Uterus (tissue), 2 donors: ENCODE results near the gene EME2.

ENCODE experiments used
- POLR2A ChIP-seq, 2 donors: fragments of 450-650 bp; IDR thresholded peaks; one replicate each; pipeline ENCODE4 v1.6.1; 2016; ENCODE audit warnings: antibody characterized with exemption in 2 of 2, mild to moderate bottlenecking in 1 of 2, moderate library complexity in 1 of 2
- TF ChIP-seq, protein P1 (sequence below), 4 experiments: fragments of 200-600 bp in 2 of 4; fragments of 450-650 bp in 2 of 4; sonication (generic) in 2 of 4; IDR thresholded peaks; one replicate each; pipeline ENCODE4 v1.5.1; 2016 to 2019; ENCODE audit warnings: antibody characterized with exemption in 4 of 4, mild to moderate bottlenecking in 2 of 4, moderate library complexity in 1 of 4

DNA sequence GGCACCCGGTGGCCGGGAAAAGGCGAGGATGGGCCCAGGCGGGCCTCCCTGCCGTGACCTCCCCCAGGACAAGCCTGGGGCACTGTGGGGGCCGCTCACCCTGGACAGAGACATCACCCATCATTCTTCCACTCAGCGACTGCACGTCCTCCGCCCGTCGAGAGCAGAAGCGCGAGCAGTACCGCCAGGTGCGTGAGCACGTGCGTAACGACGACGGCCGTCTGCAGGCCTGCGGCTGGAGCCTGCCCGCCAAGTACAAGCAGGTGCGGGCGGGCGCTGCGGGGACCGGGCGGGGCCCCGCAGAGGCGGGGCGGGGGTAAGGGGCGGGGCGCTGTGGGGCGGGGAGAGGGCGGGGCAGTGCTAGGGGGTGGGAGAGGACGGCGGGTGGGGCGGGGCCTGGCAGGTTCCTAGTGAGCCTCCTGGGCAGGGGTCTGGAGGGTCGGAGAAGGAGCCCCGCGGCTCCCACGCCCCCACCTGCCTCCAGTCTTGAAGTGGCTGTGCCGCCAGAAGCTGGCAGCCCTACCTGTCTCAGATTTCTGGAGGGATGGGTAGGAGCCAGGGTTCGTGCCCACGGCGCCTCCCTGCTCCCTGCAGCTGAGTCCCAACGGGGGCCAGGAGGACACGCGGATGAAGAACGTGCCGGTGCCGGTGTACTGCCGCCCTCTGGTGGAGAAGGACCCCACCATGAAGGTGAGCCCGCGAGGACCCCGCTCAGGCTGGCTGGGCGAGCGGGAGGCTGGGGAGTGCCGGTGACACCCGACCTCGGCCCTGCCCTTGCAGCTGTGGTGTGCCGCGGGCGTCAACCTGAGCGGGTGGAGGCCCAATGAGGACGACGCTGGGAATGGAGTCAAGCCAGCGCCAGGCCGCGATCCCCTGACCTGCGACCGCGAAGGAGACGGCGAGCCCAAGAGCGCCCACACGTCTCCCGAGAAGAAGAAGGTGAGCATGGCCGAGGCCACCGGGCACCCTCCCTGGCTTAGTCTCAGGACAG lies 8.8 kb upstream of the EME2 start:
- TF ChIP-seq POLR2A (IDR thresholded peaks at IDR 0.05) = no peak
- TF ChIP-seq, protein P1, sequence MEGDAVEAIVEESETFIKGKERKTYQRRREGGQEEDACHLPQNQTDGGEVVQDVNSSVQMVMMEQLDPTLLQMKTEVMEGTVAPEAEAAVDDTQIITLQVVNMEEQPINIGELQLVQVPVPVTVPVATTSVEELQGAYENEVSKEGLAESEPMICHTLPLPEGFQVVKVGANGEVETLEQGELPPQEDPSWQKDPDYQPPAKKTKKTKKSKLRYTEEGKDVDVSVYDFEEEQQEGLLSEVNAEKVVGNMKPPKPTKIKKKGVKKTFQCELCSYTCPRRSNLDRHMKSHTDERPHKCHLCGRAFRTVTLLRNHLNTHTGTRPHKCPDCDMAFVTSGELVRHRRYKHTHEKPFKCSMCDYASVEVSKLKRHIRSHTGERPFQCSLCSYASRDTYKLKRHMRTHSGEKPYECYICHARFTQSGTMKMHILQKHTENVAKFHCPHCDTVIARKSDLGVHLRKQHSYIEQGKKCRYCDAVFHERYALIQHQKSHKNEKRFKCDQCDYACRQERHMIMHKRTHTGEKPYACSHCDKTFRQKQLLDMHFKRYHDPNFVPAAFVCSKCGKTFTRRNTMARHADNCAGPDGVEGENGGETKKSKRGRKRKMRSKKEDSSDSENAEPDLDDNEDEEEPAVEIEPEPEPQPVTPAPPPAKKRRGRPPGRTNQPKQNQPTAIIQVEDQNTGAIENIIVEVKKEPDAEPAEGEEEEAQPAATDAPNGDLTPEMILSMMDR (IDR thresholded peaks at IDR 0.05) = peak in 1 of 4 experiments; percentile 14
